Body of pancreas (tissue), 4 donors: Measurements from ENCODE around the gene EPHB1.

ENCODE experiments used
- CTCF ChIP-seq, 7 experiments: fragments of 450-650 bp in 4 of 7; fragments of 200-600 bp in 3 of 7; sonication (generic) in 3 of 7; IDR thresholded peaks; one replicate each; pipeline ENCODE4 v1.5.1; 2016 to 2019; ENCODE audit warnings: antibody characterized with exemption in 7 of 7
- POLR2A ChIP-seq, 3 donors: fragments of 450-650 bp; IDR thresholded peaks; one replicate each; pipeline ENCODE4 v1.6.1; 2016; ENCODE audit warnings: antibody characterized with exemption in 3 of 3, mild to moderate bottlenecking in 2 of 3

- no peak for TF ChIP-seq CTCF (IDR thresholded peaks at IDR 0.05)
- TF ChIP-seq POLR2A (IDR thresholded peaks at IDR 0.05) = no peak
These were observed 454.1 kb downstream of the EPHB1 start for GRCh38 chr3:135249186-135249585.
